Measurements from ENCODE around the gene ZNF487.
"Not testable (repeated sequence)": the region's sequence is repeated elsewhere in the genome, so short reads cannot be mapped to it uniquely, and the experiment has no call there.

The ZNF487 gene

DNA sequence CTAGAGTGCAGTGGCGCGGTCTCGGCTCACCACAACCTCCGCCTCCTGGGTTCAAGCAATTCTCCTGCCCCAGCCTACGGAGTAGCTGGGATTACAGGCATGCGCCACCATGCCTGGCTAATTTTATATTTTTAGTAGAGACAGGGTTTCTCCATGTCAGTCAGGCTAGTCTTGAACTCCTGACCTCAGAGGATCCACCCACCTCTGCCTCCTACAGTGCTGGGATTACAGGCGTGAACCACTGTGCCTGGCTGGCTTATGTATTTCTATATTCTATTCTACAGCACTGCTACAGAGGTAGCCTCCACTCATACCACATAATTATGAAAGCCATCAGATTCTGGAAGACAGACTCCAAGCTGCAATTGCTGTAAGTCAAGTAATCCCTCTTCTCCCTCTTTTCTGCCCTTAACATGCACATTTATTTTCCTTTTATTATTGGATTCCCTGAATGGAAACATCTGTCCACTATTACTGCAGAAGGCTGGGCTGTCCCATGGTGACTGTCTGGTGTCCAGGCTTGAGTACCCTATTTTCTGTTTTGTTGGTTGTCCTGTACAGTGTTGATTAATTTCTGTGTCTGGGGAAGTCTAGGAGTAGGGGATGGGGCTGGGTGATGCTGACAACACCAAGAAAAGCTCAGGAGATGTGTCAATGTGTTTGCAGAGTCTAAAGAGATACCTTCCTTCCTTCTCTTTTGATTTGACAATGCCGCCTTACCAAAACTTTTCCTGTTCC lies 5.8 kb upstream of the ZNF487 start:
- DNase-seq (ENCODE audit: insufficient read length, low spot score) (no peak), FAIRE-seq (no peak)

DNA sequence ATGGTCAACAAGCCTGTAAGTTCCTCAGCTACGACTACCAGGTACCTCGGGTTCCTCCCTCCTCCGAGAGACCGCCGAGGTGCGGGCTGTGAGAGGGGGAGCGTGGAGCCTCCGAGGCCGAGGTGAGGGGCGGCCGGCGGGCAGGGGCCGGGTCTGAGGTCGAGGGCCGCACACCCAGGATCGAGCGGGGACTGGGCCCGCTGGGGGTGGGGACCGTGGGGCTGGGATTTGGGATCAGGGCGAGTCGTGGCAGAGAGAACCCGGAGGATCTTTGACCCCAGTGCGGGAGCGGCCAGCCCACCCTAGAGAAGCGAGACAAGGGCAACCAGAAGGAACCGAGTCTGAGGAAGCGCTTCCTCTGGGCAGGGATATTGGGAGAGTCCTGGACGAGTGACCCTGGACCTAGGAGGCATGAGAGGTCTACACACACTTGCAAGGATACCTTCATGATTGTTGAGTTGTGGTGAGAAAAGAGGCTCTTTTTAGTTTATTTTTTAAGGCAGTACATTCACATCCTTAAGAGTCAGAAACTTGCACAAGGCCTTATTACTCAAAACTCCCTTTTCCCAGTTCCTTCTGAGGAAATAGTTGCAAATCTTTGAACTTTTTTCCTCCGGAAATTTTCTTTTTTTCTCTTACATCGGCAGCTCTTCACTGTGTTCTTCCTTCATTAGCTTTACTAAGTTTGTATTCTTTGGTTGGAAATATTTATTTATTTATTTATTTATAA lies 395 bp downstream of the ZNF487 start:
- FAIRE-seq (no peak), DNase-seq (ENCODE audit: insufficient read length, low spot score) (no peak)

GRCh38 chr10:43440463-43441134 lies 3.7 kb downstream of the ZNF487 start:
- DNase-seq (ENCODE audit: insufficient read length, low spot score) (no peak), FAIRE-seq (no peak)

- DNase-seq (ENCODE audit: insufficient read length, low spot score): no peak
- FAIRE-seq: no peak
These were observed 7.4 kb downstream of the ZNF487 start for GRCh38 chr10:43444323-43444722.

DNA sequence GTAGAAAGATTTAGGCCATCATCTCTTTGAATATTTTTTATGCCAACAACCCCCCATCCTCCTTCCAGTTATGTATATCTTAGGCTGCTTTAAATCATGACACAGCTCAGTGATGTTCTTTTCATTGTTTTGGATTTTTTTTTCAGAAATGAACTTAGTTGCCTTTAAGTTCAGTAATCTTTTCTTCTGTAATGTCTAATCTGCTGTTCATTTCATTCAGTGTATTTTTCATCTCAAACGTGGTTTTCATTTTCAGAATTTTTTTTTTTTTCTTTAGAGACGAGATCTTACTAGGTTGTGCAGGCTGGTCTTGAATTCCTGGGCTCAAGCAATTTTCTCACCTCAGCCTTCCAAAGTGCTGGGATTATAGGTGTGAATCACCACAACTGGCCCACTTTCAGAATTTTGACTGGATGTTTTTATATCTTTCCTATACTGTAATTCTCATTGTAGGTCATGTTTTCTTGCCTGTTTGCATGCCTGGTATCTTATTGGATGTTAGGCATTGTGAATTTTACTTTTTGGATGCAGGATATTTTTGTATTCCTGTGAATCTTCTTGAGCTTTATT lies 8.1 kb downstream of the ZNF487 start:
- no peak for FAIRE-seq
- DNase-seq (ENCODE audit: insufficient read length, low spot score): no peak

DNA sequence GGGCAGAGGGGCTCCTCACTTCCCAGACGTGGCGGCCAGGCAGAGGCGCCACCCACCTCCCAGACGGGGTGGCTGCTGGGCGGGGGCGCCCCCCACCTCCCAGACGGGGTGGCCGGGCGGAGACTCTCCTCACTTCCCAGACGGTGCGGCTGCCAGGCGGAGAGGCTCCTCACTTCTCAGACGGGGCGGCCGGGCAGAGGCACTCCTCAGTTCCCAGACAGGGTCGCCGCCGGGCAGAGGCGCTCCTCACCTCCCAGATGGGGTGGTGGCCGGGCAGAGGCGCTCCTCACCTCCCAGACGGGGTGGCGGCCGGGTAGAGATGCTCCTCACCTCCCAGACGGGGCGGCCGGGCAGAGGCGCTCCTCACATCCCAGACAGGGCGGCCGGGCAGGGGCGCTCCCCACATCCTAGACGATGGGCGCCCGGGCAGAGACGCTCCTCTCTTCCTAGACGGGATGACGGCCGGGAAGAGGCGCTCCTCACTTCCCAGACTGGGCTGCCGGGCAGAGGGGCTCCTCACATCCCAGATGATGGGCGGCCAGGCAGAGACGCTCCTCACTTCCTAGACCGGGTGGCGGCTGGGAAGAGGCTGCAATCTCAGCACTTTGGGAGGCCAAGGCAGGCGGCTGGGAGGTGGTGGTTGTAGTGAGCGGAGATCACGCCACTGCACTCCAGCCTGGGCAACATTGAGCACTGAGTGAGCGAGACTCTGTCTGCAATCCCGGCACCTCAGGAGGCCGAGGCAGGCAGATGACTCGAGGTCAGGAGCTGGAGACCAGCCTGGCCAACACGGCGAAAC lies 9.5 kb downstream of the ZNF487 start:
- not testable (repeated sequence) for FAIRE-seq; DNase-seq (ENCODE audit: insufficient read length, low spot score)

- DNase-seq (ENCODE audit: insufficient read length, low spot score): no peak
- FAIRE-seq: no peak
These were observed 11.8 kb downstream of the ZNF487 start for GRCh38 chr10:43448742-43449141.

DNA sequence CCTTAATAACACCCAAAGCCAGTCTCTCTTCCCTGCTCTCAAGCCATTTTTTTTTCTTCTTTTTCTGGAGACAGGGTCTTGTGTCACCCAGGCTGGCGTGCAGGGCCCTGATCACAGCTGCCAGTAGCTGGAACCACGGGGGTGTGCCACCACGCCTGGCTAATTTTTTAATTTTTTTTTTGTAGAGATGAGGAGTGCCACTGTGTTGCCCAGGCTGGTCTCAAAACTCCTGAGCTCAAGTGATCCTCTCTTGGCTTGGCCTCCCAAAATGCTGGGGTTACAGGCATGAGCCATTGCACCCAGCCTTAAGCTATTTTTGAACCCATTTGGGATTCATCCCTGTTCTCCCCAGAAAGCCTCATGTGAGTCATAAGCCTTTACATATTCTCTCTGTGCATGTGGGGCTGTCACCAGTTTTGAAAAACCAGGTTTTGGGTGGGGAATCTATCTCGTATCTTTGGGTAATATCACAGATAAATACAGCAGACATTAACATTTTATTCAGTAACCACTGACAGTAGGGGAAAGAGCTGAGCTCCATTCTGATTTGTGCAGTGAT lies 15.5 kb downstream of the ZNF487 start:
- FAIRE-seq: peak; percentile 88
- no peak for DNase-seq (ENCODE audit: insufficient read length, low spot score)

DNA sequence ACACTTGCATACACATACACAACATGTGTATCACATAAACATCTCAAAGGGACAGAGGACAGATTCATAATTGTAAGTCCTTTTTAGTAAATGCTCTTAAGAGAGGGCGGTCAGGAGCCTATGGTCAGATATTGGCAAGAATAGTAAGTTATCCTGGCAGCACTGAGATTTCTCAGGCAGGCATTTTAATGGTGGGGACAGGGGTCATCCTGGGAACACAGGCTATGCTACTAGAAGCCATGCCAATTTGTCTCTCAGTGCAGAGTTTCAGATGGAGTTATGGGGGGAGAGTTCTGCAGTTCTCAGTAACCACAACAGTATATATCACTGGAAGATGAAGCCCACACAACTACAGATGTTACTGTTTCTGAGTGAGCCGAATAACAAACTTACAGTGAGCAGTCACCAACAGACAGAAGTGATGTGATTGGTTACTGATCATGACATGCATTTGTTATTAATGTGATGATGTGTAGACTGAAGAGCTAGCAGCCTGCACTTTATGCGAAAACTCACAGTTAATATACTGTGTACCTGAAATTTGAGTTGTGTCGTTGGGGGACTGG lies 16.4 kb downstream of the ZNF487 start:
- no peak for DNase-seq (ENCODE audit: insufficient read length, low spot score)
- FAIRE-seq: peak; percentile 86

DNA sequence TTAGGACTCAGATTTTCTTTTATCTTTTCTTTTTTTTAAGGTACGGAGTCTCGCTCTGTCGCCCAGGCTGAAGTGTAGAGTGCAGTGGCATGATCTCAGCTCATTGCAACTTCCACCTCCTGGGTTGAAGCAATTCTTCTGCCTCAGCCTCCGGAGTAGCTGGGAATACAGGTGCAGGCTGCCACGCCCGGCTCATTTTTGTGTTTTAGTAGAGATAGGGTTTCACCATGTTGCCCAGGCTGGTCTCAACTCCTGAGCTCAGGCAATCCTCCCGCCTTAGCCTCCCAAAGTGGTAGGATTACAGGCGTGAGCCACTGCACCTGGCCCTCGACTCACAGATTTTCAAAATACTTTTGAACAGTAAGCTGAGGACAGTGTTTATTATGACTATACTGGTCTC lies 17.1 kb downstream of the ZNF487 start:
- DNase-seq (ENCODE audit: insufficient read length, low spot score); FAIRE-seq: not testable (repeated sequence)

DNA sequence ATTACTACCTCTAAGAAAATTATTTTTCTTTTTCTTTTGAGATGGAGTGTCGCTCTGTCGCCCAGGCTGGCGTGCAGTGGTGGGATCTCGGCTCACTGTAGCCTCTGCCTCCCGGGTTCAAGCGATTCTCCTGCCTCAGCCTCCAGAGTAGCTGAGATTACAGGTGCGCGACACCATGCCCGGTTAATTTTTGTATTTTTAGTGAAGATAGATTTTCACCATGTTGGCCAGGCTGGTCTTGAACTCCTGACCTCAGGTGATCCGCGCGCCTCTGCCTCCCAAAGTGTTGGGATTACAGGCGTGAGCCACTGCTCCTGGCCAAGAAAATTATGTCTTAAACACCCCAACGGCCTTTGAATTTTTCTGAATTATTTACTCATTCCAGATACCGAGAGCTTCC lies 19.6 kb downstream of the ZNF487 start:
- not testable (repeated sequence) for DNase-seq (ENCODE audit: insufficient read length, low spot score); FAIRE-seq

DNA sequence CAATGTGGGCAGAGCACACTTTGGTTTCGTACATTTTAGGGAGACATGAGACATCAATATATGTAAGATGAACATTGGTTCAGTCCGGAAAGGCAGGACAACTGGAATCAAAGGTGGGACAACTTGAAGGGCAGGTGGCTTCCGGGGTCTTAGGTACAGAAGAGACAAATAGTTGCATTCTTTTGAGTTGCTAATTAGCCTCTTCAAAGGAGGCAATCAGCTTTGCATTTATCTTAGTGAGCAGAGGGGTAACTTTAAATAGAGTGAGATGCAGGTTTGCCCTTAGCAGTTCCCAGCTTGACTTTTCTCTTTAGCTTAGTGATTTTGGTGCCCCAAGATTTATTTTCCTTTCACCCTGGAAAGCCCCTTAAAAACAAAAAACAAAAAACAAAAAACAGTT lies 21.3 kb downstream of the ZNF487 start:
- DNase-seq (ENCODE audit: insufficient read length, low spot score): no peak
- FAIRE-seq: no peak

DNA sequence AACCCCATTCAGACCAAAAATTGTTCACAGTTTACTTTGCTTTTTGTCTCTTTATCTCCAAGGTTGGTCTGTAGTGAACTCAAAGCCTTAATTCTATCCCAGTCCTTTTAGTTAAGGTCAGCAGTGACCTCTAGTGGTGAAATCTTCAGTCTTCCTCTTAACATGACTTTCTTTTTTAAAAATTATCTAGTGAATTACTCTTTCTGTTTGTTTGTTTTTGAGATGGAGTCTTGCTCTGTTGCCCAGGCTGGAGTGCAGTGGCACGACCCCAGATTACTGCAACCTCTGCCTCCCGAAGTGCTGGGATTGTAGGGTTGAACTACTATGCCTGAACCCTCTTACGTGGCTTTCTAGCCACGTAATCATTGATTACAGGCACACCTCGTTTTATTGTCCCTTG lies 25.0 kb downstream of the ZNF487 start:
- FAIRE-seq (peak; percentile 64), DNase-seq (ENCODE audit: insufficient read length, low spot score) (peak; percentile 58)

GRCh38 chr10:43465086-43465735 lies 28.3 kb downstream of the ZNF487 start:
- DNase-seq (ENCODE audit: insufficient read length, low spot score); FAIRE-seq: not testable (repeated sequence)

DNA sequence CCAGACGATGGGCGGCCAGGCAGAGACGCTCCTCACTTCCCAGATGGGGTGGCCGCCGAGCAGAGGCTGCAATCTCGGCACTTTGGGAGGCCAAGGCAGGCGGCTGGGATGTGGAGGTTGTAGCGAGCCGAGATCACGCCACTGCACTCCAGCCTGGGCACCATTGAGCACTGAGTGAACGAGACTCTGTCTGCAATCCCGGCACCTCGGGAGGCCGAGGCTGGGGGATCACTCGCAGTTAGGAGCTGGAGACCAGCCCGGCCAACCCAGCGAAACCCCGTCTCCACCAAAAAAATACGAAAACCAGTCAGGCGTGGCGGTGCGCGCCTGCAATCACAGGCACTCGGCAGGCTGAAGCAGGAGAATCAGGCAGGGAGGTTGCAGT lies 28.8 kb downstream of the ZNF487 start:
- not testable (repeated sequence) for DNase-seq (ENCODE audit: insufficient read length, low spot score); FAIRE-seq

- FAIRE-seq (no peak), DNase-seq (ENCODE audit: insufficient read length, low spot score) (no peak)
These were observed 34.2 kb downstream of the ZNF487 start for GRCh38 chr10:43471146-43471545.

GRCh38 chr10:43471935-43472720 lies 35.2 kb downstream of the ZNF487 start:
- FAIRE-seq: no peak
- no peak for DNase-seq (ENCODE audit: insufficient read length, low spot score)

DNA sequence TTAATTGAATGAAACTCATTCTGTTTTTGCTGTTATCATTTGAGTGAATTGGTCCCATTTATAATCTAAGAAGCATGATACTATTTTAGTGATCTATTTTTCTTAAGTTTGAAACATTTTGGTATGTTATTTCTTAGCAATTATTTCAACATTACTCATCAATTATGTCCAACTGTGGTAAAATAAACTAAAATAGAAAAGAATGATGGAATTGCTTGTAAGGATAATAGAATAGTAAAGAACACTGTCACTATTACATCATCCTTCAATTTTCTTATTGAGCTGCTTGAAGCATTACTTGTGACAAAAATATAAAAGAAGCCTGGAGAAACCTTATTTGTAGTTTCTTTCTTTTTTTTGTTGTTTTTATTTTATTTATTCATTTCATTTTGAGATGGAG lies 42.4 kb downstream of the ZNF487 start:
- no peak for FAIRE-seq

More for the DNA sequence above, 42.4 kb downstream of the ZNF487 start:
- no peak for DNase-seq (ENCODE audit: insufficient read length, low spot score)
